ENCODE data around the gene FNDC4.
"Not testable (repeated sequence)": the region's sequence is repeated elsewhere in the genome, so short reads cannot be mapped to it uniquely, and the experiment has no call there.

- TF ChIP-seq CTCF, POLR2A, EP300 (IDR thresholded peaks at IDR 0.05): not testable (repeated sequence)
These were observed 43.9 kb upstream of the FNDC4 start for GRCh38 chr2:27538839-27539450.

All from ovary (tissue), 3 donors.